ENCODE measurements around the gene KRT6B. TPM values are rescaled to one million over a fixed set of nuclear protein-coding genes. Genes with fewer than 3 reads are reported as not detected.

KRT6B gene
- total and polyA plus RNA-seq, 2 experiments from 2014 or later = not detected

- TF ChIP-seq JUNB (IDR thresholded peaks at IDR 0.05; ENCODE audit: unreplicated experiment) (no peak), ETS1 (IDR thresholded peaks at IDR 0.05) (no peak), CREB1 (CRISPR knock-in tag; IDR thresholded peaks at IDR 0.05; ENCODE audit: low read depth) (no peak), EZH2 (IDR thresholded peaks at IDR 0.05; ENCODE audit: low read depth, unreplicated experiment) (no peak), EZH2phosphoT487 (IDR thresholded peaks at IDR 0.05; ENCODE audit: unreplicated experiment) (no peak), STAT1 (IDR thresholded peaks at IDR 0.05; ENCODE audit: unreplicated experiment) (no peak), NANOG (IDR thresholded peaks at IDR 0.05; ENCODE audit: borderline replicate concordance) (no peak)
Measured at GRCh38 chr12:52473768-52474167, 21.8 kb upstream of the KRT6B start, which contains the start of gene KRT6C (continued).

- H3K4me3 Mint-ChIP-seq = no peak overlapping the region
- H3K9me3 Mint-ChIP-seq = peaks cover 16% of the 10 kb centered on the region; the same call in 2 of the 3 replicates
- Histone ChIP-seq H2AFZ (no peak overlapping the region), H3F3A (replicated peaks; ENCODE audit: low read depth) (no peaks in the 10 kb centered on the region), H3K79me2 (replicated peaks; ENCODE audit: insufficient read depth) (no peaks in the 10 kb centered on the region), H3K4me3 (no peak overlapping the region), H3K4me2 (no peak overlapping the region), H3K27ac (ENCODE audit: low read depth) (no peak overlapping the region), H3K4me1 (ENCODE audit: insufficient read depth) (no peaks in the 10 kb centered on the region), H3K9me2 (ENCODE audit: insufficient read depth) (no peaks in the 10 kb centered on the region), H4K20me1 (replicated peaks; ENCODE audit: insufficient read depth) (no peaks in the 10 kb centered on the region), H3K36me3 (ENCODE audit: insufficient read depth) (no peaks in the 10 kb centered on the region), H3K27me3 (ENCODE audit: insufficient read depth) (no peaks in the 10 kb centered on the region)
- DNase-seq (ENCODE audit: low spot score) (no peak), ATAC-seq (no peak)
- no peaks in the 10 kb centered on the region; the same call in 2 of the 3 replicates for H3K4me1 Mint-ChIP-seq
- no peaks in the 10 kb centered on the region; the same call in 2 of the 3 replicates for H3K36me3 Mint-ChIP-seq (ENCODE audit: low read depth)
- no peak overlapping the region for H3K27ac Mint-ChIP-seq
- no peaks in the 10 kb centered on the region for H3K27me3 Mint-ChIP-seq (ENCODE audit: insufficient read depth, low read depth, poor library complexity)
- TF ChIP-seq ZNF114 (CRISPR knock-in tag; IDR thresholded peaks at IDR 0.05) (no peak), EZH2phosphoT487 (IDR thresholded peaks at IDR 0.05; ENCODE audit: unreplicated experiment) (no peak), EZH2 (IDR thresholded peaks at IDR 0.05; ENCODE audit: low read depth, unreplicated experiment) (no peak), CTCF (conservative IDR thresholded peaks at IDR 0.05; ENCODE audit: low read depth in 2 of 2) (no peak), ZNF331 (CRISPR knock-in tag; IDR thresholded peaks at IDR 0.05; ENCODE audit: low read depth) (no peak), ZNF462 (CRISPR knock-in tag; IDR thresholded peaks at IDR 0.05) (no peak), REST (IDR thresholded peaks at IDR 0.05; ENCODE audit: unreplicated experiment) (no peak), STAT1 (IDR thresholded peaks at IDR 0.05; ENCODE audit: unreplicated experiment) (no peak), CREB1 (CRISPR knock-in tag; IDR thresholded peaks at IDR 0.05; ENCODE audit: low read depth) (no peak)
Measured at GRCh38 chr12:52469853-52470252, 17.9 kb upstream of the KRT6B start.
